ENCODE data around the gene CD4. TPM values are rescaled to one million over a fixed set of nuclear protein-coding genes. Genes with fewer than 3 reads are reported as not detected.

Gene CD4
- polyA plus RNA-seq, 1 of the 3 experiments (the other 2 are of a cell fraction) = 0.02 TPM

GRCh38 chr12:6757028-6757690, 32.2 kb upstream of the CD4 start:
- ChIA-PET CTCF (interaction anchor here (9.3 to 12.7 kb wide), 2 partner anchors 15 to 69 kb away, joined by 246 to 343 read pairs; partner anchors contain the start of genes GPR162, LAG3, P3H3 and PTMS), POLR2A (no interaction called here)
- H3K4me1 ChIP-seq (ENCODE audit: control insufficient read depth in 1 of 2, insufficient read depth in 2 of 2, low read depth in 1 of 2, low read length in 1 of 2) = peaks cover 6 to 9% of the 10 kb centered on the region in 2 experiments
- H3K9me2 ChIP-seq = no peaks in the 10 kb centered on the region
- H4K20me1 ChIP-seq (ENCODE audit: insufficient read depth) = no peaks in the 10 kb centered on the region; the same call in 1 of the 2 replicates
- H3K4me3 ChIP-seq (ENCODE audit: low read depth in 2 of 2, low read length in 1 of 2) = no peak overlapping the region
- no peak for DNase-seq
- no peaks in the 10 kb centered on the region for H3K9me3 ChIP-seq
- peaks cover 8% of the 10 kb centered on the region for H3K79me2 ChIP-seq (ENCODE audit: insufficient read depth)
- no peak overlapping the region for H3K4me2 ChIP-seq
- peaks cover 4% of the 10 kb centered on the region for H3F3A ChIP-seq (replicated peaks; ENCODE audit: insufficient read depth)
- no peak overlapping the region for H3K27ac ChIP-seq (ENCODE audit: low read depth in 2 of 2, low read length in 1 of 2)
- no peak overlapping the region for H3K9ac ChIP-seq
- WGBS (ENCODE audit: low lambda C conversion rate) = 84% methylated on average over 8 of the region's 8 CpGs
- H3K36me3 ChIP-seq (replicated peaks in 1 of 2; ENCODE audit: control insufficient read depth in 1 of 2, insufficient read depth in 2 of 2, low read length in 1 of 2) = no peaks in the 10 kb centered on the region
- no peaks in the 10 kb centered on the region for H3K27me3 ChIP-seq (ENCODE audit: insufficient read depth)
- no peak overlapping the region for H2AFZ ChIP-seq (ENCODE audit: low read depth)
- TF ChIP-seq IRF3 (IDR thresholded peaks at IDR 0.05; ENCODE audit: low read depth, low read length) (no peak), MAX (IDR thresholded peaks at IDR 0.05; ENCODE audit: low read depth) (no peak), MEF2A (IDR thresholded peaks at IDR 0.05; ENCODE audit: borderline replicate concordance, low read depth) (no peak), CTCF (IDR thresholded peaks at IDR 0.05) (no peak), TCF12 (IDR thresholded peaks at IDR 0.05) (no peak), GATA2 (CRISPR knock-in tag; IDR thresholded peaks at IDR 0.05) (no peak), ZBTB33 (IDR thresholded peaks at IDR 0.05; ENCODE audit: borderline replicate concordance, low read depth) (no peak), RFX5 (IDR thresholded peaks at IDR 0.05; ENCODE audit: low read length) (no peak), FOXM1 (IDR thresholded peaks at IDR 0.05; ENCODE audit: low read depth) (no peak), GABPA (IDR thresholded peaks at IDR 0.05; ENCODE audit: low read depth) (no peak), RAD21 (IDR thresholded peaks at IDR 0.05; ENCODE audit: low read length) (no peak), USF2 (IDR thresholded peaks at IDR 0.05; ENCODE audit: borderline replicate concordance, low read depth, low read length) (no peak), YY1 (IDR thresholded peaks at IDR 0.05; ENCODE audit: low read depth) (no peak), MXI1 (IDR thresholded peaks at IDR 0.05; ENCODE audit: low read depth, low read length) (no peak), CHD2 (IDR thresholded peaks at IDR 0.05; ENCODE audit: low read length, partially characterized antibody) (no peak), FOSL2 (IDR thresholded peaks at IDR 0.05; ENCODE audit: borderline replicate concordance, low read depth) (no peak), ELF1 (IDR thresholded peaks at IDR 0.05) (no peak), POLR2AphosphoS5 (IDR thresholded peaks at IDR 0.05; ENCODE audit: low read depth, low read length) (no peak), RCOR1 (IDR thresholded peaks at IDR 0.05; ENCODE audit: low read length) (no peak), RXRA (IDR thresholded peaks at IDR 0.05; ENCODE audit: borderline replicate concordance, low read depth) (no peak)
